MM.1S (cell line): ENCODE results near the gene HSP90B1.

ENCODE experiments used
- CTCF ChIP-seq: fragments of 300-600 bp; sonication (generic); IDR thresholded peaks from 2 replicates; pipeline ENCODE4 v1.5.1; 2016; ENCODE audit warnings: antibody characterized with exemption, low read length, mixed read lengths
- EZH2 ChIP-seq: fragments of 300-600 bp; sonication (generic); optimal IDR thresholded peaks from 2 replicates; pipeline ENCODE3; 2017; ENCODE audit warnings: low read depth, mild to moderate bottlenecking, antibody characterized with exemption, low read length, mixed read lengths

GRCh38 chr12:103997286-103997900 lies 67.2 kb downstream of the HSP90B1 start:
- no peak for TF ChIP-seq EZH2
- no peak for TF ChIP-seq CTCF
